Colonic mucosa (tissue), 4 donors: Measurements from ENCODE around the gene RTN3. TPM values are rescaled to one million over a fixed set of nuclear protein-coding genes. Genes with fewer than 3 reads are reported as not detected.

ENCODE experiments used
- DNase-seq: peaks from one replicate; pipeline ENCODE4 v3.0.0-alpha.2; 2020
- H3K27ac ChIP-seq: fragments of 200-600 bp; one replicate; pipeline ENCODE4 v1.8.0; 2021
- H3K27me3 ChIP-seq: fragments of 200-600 bp; one replicate; pipeline ENCODE4 v1.8.0; 2021
- H3K36me3 ChIP-seq: fragments of 200-600 bp; one replicate; pipeline ENCODE4 v1.8.0; 2021
- H3K4me1 ChIP-seq: fragments of 200-600 bp; one replicate; pipeline ENCODE4 v1.8.0; 2021; ENCODE audit warnings: mild to moderate bottlenecking
- H3K4me3 ChIP-seq: fragments of 200-600 bp; one replicate; pipeline ENCODE4 v1.8.0; 2021
- H3K9ac ChIP-seq, 2 donors: one replicate each; pipeline ENCODE4 v1.7.0; 2013; ENCODE audit warnings: control low read depth in 2 of 2, low read depth in 2 of 2, low read length in 2 of 2
- H3K9me3 ChIP-seq: fragments of 200-600 bp; one replicate; pipeline ENCODE4 v1.8.0; 2021
- intact Hi-C: fragments of 100-400 bp; cut with DNase I; formaldehyde crosslinking; loops from one replicate; pipeline ENCODE4 v1.14.1; 2022
- total RNA-seq, 2 donors: library from RNA; stranded (reverse); fragmentation: NEBNext Ultra II Directional in 1 of 2; extraction: Animal tissue kit (Norgen Biotek cat#: 25700) in 1 of 2; gene quantifications; one replicate each; pipeline ENCODE4 v1.2.1, GENCODE V29; 2021
- TF ChIP-seq, protein P1 (sequence below): fragments of 200-600 bp; IDR thresholded peaks from one replicate; pipeline ENCODE4 v1.8.0; 2022; ENCODE audit warnings: antibody characterized with exemption, mild to moderate bottlenecking
- donor health status: healthy.
- donor health status: DM: no; HTN: no; CAD: no.
- donor health status: DM: no; HTN: no; CAD: no.

The RTN3 gene
- total RNA-seq, 2 donors from 2014 or later = 110 to 128 TPM

DNA sequence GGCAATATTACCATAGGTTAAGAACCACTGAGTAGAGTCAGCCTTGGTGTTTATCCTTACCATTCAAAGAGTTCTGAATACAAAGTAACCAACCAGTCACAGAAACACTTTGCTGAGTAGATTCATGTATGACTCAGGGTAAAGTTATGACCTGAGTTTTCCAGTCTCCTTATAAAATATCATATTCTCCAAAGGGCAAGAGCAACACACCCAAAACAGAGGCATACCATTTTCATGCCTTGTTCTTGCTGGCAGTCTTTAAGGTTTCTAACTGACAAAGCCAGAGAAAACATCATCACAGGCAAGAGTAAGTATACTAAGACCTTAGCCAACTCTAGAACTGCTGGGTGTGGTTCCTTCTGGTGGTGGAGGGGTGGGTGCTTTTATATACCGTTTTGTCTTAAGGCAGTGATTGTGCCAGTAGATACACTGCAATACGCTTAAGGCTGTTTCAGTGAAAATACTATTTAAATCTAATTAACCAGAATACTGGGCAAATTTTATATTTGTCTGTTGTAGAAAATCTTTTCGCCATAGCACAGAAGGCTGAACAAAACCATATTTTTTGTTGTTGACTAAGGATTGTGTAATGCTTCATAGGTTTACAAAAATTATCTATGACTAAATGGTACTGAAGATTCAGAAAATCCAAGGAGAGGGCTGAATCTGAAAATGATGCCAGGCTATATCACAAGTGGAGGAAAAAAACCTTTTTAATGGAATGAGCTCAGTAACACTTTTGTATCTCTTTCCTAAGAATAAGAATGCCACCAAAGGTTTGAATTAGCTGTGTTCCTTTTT lies 13.1 kb upstream of the RTN3 start:
- H3K36me3 ChIP-seq = no peaks in the 10 kb centered on the region
- no peak overlapping the region for H3K9ac ChIP-seq
- no peak for DNase-seq
- no peak overlapping the region for H3K27ac ChIP-seq
- peaks cover 5% of the 10 kb centered on the region for H3K4me1 ChIP-seq
- no peak overlapping the region for H3K4me3 ChIP-seq
- H3K27me3 ChIP-seq = no peaks in the 10 kb centered on the region
- no peaks in the 10 kb centered on the region for H3K9me3 ChIP-seq
- TF ChIP-seq, protein P1, sequence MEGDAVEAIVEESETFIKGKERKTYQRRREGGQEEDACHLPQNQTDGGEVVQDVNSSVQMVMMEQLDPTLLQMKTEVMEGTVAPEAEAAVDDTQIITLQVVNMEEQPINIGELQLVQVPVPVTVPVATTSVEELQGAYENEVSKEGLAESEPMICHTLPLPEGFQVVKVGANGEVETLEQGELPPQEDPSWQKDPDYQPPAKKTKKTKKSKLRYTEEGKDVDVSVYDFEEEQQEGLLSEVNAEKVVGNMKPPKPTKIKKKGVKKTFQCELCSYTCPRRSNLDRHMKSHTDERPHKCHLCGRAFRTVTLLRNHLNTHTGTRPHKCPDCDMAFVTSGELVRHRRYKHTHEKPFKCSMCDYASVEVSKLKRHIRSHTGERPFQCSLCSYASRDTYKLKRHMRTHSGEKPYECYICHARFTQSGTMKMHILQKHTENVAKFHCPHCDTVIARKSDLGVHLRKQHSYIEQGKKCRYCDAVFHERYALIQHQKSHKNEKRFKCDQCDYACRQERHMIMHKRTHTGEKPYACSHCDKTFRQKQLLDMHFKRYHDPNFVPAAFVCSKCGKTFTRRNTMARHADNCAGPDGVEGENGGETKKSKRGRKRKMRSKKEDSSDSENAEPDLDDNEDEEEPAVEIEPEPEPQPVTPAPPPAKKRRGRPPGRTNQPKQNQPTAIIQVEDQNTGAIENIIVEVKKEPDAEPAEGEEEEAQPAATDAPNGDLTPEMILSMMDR = no peak
- intact Hi-C loops = loop anchor here (10.0 kb wide), 1 partner anchor 67 kb away; no protein-coding TSS in a partner anchor

DNA sequence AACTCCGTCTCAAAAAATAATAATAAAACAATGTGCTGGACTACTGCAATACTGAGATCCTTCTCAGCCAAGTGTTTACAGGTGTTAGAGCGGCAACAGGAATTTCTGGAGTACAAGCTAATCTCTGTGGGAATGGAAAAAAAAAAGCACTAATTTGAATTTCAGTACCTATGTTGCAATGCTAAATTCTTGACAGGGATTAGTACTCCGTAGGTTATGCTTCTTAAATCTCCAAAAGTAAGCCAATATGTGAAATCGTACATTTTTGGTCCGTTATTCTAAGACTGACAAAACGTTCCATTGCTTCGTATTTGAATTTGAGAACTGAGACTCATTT lies 11.2 kb upstream of the RTN3 start:
- peak overlapping the region; percentile 99 for H3K27ac ChIP-seq
- H3K9ac ChIP-seq = peak overlapping the region in 1 of 2 donors; percentile 66
- no peaks in the 10 kb centered on the region for H3K27me3 ChIP-seq
- TF ChIP-seq, protein P1 = no peak
- peak overlapping the region; percentile 96 for H3K4me3 ChIP-seq
- H3K36me3 ChIP-seq = no peaks in the 10 kb centered on the region
- DNase-seq = no peak
- H3K9me3 ChIP-seq = no peaks in the 10 kb centered on the region
- H3K4me1 ChIP-seq = peaks cover 5% of the 10 kb centered on the region
- intact Hi-C loops = no loop called here

DNA sequence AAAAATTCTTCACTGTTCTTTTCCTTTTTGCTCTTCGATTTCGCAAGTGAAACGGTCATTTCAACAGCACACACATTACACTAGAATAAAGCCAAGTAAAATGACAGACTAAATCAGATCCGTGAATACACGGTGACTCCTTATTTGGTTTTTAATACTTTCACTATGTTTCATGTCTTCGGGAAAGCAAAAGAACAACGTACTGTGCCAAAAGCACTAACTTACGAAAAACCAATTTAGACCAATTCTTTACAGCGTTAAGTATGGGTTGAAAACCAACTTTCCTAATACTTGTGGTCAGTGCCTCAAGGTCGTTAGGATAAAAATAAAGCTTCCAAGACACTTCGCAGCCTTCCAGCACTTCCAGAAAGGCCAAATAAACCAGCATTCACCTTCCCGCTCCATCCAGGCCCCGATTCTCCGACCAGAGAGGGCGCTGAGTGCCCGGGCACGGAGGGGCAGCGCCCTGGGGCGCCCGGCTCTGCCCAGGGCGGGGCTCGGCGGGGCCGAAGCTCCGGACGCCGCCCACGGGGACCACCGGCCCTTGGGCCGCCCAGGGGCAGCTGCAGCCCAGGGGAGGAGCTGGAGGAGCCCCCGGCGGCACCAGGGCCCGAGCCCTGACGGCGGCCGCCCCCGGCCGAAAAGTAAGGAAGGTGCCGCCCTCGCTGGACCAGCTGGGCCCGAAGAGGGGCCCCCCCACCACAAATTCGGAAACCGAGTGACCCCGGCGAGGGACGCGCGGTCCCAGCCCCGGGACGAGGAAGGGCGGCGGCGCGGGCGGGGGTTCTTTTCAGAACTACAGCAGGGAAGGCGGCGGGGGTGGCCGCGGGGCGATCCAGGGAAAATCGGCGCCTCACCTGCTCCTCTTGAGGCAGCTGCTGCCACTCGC lies 10.6 kb upstream of the RTN3 start:
- peak overlapping the region; percentile 66 to 77 for H3K9ac ChIP-seq
- TF ChIP-seq, protein P1 = peak; percentile 30
- intact Hi-C loops = no loop called here

DNA sequence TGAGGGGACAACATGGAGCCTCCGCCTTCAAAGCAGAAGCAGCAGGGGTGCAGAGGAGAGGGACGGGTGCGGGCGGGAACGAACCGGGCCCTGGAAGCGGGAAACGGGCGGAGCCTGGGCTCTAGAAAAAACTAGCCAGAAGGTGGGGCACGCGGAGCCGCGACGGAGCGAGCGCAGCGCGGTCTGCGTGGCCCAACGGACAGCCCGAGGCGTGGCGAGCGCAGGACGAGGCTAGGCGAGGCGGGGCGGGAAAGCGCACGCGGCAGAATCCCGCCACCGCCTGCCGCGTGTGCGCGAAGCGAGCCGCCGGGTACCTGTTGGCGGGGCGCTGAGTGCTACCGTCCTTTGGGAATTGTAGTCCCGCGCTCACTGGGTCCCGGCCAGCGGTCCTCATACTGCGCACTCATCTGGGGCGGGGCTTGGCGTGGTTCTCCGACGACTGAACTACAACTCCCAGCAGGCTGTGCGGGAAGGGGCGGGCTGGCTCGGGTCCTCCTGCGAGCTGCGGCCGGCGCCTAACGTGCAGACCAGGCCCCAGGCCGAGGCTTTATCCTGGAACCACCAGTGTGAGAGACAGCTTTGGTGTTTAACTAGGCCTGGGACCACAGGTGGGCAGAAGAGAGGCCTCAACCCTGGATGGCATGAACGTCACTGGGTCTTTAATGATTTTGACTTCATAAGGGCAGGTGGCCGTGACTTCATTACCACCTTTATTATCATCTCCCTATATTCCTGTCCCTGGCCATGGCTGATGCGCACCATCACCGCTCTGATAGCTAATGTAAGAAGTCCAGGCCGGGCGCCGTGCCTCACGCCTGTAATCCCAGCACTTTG lies 9.8 kb upstream of the RTN3 start, which contains the start of gene ATL3:
Gene ATL3, minus strand, starts transcription at position 55 of the 834 bp plus-strand sequence. Its CDS starts 41 bp downstream, at position 14.
- H3K27me3 ChIP-seq = no peaks in the 10 kb centered on the region
- intact Hi-C loops = no loop called here
- H3K36me3 ChIP-seq = no peaks in the 10 kb centered on the region
- DNase-seq = peak; percentile 98
- H3K9ac ChIP-seq = peak within 1 kb of the TSS; percentile 66 to 77
- peak within 1 kb of the TSS; percentile 96 for H3K4me3 ChIP-seq
- TF ChIP-seq, protein P1 = no peak
- H3K4me1 ChIP-seq = peaks cover 5% of the 10 kb centered on the region
- no peaks in the 10 kb centered on the region for H3K9me3 ChIP-seq
- H3K27ac ChIP-seq = peak within 1 kb of the TSS; percentile 99

More for the DNA sequence above, 10.6 kb upstream of the RTN3 start:
- H3K4me3 ChIP-seq = peak overlapping the region; percentile 96
- peak; percentile 78 for DNase-seq
- peaks cover 5% of the 10 kb centered on the region for H3K4me1 ChIP-seq
- H3K27ac ChIP-seq = peak overlapping the region; percentile 99
- H3K27me3 ChIP-seq = no peaks in the 10 kb centered on the region
- no peaks in the 10 kb centered on the region for H3K9me3 ChIP-seq
- H3K36me3 ChIP-seq = no peaks in the 10 kb centered on the region

DNA sequence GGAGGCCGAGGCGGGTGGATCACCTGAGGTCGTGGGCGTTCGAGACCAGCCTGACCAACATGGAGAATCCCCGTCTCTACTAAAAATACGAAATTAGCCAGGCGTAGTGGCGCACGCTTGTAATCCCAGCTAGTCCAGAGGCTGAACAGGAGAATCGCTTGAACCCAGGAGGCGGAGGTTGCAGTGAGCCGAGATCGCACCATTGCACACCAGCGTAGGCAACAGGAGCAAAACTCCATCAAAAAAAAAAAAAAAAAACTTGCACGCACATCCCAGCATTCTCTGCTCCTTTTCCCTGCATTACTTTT lies 9.2 kb upstream of the RTN3 start:
- intact Hi-C loops = no loop called here
- Histone ChIP-seq H3K27ac (no peak overlapping the region), H3K36me3 (no peaks in the 10 kb centered on the region), H3K9me3 (no peaks in the 10 kb centered on the region), H3K4me3 (peak overlapping the region; percentile 96), H3K9ac (peak overlapping the region; percentile 43 to 66), H3K4me1 (peaks cover 5% of the 10 kb centered on the region), H3K27me3 (no peaks in the 10 kb centered on the region)
- TF ChIP-seq, protein P1 = no peak
- DNase-seq = no peak
